NCI-H128 (cell line): ENCODE data around the gene SOX1.

ENCODE experiments used
- DNase-seq: peaks from one replicate; lab custom pipeline; 2025; ENCODE audit not compliant: unreplicated experiment; lab: John Stamatoyannopoulos, UW

The SOX1 gene

DNA sequence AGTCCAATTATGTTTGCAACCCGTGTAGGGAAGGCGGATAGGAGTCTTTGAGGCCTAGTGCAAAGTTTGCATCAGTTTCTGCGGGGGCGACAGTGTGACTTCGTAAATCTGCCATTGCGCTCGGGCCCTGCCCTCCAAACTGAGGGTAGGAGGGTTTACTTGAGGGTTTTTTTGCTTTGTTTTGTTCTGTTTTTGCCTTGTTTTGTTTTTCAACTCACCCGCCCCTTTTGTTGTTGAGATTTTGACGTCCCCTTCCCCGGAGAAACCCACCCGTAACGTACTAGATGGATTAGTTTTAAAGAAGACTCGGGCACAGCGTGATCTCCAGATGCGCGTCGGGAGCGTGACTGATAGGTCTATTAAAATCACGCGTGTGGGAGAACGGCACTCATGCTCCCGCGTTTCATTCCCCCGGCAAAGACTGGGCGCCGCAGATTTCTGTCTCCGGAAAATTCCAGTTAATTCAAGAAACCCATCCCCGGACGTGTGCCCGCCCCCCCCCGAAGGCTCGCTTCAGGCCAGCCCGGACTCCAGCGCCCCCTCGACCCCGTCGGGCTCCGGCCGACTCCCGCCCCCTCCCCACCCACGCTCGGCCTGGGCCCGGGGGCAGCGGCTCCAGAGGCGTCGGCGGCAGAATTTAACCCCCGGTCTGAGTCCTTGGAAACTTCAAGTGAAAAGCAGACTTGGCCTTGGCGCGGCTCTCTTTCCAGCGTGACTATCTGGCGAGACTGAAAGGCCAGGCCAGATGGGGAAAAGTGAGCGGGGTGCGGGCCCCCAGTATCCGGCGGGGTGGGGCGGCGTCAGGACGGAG lies 5.0 kb downstream of the SOX1 start:
- DNase-seq = peak; percentile 81

- peak; percentile 81 for DNase-seq
These were observed 5.7 kb downstream of the SOX1 start for GRCh38 chr13:112072534-112073244.

DNA sequence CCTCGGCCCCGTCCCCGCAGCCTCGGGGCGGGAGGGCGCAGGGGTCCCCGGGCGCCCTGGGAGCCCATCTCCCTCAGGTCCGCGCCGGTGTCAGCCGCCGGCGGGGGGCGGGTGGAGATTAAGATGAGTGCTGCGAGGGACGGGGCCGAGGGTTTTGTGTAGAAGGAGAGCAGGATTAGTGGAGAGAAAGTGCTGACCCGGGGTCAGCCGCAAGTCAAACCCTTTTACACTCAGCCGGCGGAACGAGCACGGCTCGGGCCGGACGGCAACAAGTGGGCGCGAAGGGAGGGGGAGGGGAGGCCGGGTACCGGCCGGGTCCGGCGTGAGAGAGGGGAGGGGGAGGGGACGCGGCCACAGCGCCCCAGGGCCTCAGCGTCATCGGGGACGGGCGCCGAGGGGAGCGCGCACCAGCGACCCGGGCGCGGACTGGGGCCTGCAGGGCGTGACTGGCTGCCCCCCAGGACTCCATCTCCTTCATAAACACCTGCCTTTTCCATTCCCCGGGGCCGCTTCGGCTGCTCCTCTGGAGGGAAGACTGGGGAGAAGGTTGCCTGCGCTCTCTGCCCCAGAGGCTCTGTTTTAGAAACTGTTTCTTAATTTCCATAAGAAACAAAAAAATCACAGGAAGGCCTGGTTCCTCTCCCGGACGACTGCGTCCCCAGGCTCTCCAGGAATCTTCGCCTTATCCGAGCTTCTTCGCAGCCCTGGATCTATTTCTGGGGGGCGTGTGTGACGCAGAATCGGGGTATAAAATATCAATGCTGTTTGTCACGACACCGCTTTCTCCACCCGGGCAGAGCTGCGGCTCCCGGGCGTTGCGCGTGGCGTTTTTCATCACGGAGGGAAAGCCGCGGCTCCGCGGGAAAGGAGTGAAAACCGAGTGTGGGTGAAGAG lies 6.5 kb downstream of the SOX1 start:
- DNase-seq = no peak

- no peak for DNase-seq
These were observed 7.4 kb downstream of the SOX1 start for GRCh38 chr13:112074139-112074865.

GRCh38 chr13:112077729-112078128 lies 10.8 kb downstream of the SOX1 start:
- DNase-seq = no peak

- DNase-seq = no peak
These were observed 11.3 kb downstream of the SOX1 start for GRCh38 chr13:112078216-112078615.

DNA sequence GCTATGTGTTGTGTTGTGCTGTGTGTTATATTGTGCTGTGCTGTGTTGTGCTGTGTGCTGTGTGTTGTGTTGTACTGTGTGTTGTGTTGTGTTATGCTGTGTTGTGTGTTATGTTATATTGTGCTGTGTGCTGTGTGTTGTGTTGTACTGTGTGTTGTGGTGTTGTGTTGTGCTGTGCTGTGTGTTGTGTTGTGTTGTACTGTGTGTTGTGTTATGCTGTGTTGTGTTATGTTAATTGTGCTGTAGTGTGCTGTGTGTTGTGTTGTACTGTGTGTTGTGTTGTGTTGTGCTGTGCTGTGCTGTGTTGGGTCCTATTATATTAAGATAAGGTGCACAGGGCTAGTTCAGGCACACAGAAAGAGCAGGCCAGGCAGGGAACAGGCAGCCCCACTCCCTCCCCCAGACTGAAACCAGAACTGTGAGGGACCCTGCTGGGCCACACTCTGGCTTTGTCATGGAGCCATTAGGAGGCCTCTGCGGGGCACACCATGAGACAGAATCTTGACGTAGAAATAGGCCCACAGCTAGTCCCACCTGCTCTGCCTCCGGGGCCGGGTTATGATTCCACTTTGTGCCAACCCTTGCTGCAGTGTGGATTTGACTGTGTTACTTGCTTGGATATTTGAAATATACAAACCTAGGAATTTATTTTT lies 12.1 kb downstream of the SOX1 start:
- no peak for DNase-seq

- DNase-seq = no peak
These were observed 12.7 kb downstream of the SOX1 start for GRCh38 chr13:112079696-112080095.

- no peak for DNase-seq
These were observed 17.0 kb downstream of the SOX1 start for GRCh38 chr13:112083971-112084370.

- DNase-seq = no peak
These were observed 25.5 kb downstream of the SOX1 start for GRCh38 chr13:112092453-112092852.

DNA sequence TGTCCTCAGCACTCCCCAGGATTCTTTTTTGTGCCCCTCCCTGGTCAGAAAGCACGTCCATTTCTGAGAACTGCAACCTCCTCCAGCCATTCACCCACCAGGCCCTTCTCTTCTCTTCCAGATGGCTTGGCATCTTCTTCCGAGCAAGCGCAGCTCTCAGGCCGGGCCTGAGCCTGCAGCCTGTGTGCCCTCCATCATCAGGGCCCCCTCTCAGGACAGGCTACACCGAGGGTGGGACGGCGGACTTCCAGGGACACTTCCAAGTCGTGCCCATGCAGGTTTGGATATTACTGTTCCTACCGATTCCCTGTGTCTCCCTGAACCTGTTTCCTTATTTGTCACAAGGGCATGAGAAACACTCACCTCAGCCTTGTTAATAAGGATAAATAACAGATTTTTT lies 28.4 kb downstream of the SOX1 start:
- no peak for DNase-seq

- no peak for DNase-seq
These were observed 30.0 kb downstream of the SOX1 start for GRCh38 chr13:112096959-112097358.

- no peak for DNase-seq
These were observed 30.8 kb downstream of the SOX1 start for GRCh38 chr13:112097770-112098169.

- no peak for DNase-seq
These were observed 31.8 kb downstream of the SOX1 start for GRCh38 chr13:112098699-112099098.

DNA sequence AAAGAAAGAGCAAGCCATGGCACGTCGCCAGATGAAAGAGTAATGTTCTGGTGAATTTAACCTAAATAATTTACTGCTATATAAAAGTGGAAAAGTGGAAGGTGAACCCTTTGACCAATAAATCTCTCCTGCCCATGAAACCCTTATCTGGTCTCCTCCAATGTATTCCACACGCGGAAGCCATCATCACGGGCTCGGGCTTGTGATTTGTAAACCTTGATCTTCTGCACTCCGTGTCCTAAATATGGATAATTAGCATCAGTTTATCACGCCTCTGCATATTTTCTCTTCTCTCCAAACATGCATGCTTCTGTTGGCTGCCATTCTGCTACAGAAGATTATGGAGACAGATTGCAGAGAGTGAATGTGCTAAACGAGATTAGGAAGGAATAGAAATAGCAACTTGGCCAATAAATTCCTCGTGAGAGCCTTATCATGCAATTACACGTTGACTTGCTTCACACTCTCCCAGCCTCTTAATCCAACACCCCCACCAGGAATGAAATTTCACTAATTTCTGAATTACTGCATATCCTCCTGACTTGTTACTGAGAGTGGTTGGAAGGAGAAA lies 34.5 kb downstream of the SOX1 start:
- no peak for DNase-seq

DNA sequence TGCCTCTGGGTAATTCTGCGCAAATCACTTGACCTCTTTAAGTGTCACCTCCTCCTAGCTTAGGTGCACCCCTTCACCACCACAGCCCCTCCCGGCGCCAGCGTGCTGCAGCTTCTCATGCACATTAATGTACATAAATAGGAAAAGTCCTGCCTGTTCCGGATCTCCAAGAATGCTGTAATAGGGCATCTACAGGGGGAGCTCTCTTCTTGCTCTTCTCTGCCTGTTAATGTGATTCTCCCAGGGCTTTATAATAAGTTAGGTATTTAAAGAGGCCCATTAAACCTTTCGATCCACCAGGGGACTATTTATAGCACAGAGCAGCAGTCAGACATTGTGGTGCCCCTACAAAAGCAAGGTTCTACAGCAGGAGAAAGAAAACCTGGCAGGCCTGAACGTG lies 35.3 kb downstream of the SOX1 start:
- no peak for DNase-seq

GRCh38 chr13:112103260-112103838 lies 36.4 kb downstream of the SOX1 start:
- no peak for DNase-seq

DNA sequence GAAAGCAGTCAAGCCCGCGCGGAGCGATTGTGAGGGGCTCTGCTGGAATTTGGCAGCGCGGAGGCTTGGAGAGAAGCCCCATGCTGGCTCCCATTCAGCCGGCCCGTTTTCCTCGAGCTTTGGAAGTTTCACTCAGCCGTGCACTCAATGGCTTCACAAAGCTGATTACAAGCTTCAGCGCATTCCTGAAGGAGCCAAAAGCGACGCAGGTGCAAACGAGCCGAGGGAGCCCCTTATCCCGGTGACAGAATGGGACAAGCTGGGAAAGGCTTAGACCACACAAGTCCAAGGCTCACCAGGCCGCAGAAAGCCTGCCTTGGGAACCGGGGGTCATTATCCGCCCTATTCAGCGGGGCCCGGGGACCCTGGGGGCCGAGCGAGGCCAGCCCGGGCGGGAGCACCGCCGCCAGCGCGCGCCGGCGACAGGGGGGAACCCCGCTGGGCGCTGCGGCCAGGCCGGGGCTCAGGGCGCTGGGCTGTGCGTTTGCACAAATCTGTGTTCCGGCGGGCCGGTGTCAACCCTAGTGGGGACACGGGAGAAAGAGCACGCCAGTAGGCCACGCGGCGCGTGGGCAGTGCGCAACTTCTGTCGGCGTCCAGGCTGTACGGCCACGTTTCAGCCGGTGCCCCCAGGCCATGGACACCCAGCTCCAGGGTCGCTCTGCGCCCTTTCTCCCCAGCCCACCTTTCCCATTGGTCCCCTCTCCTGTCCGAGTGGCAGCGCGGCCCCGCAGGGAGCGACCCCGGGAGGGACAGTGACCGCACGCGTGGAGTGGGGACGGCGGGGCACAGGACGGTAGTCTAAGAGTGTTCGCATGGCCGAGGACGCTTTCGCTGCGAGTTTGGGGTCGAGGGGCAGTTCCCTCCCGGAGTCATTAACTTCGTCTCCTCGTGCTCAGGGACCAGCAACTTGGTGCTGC lies 37.3 kb downstream of the SOX1 start:
- DNase-seq = no peak

DNA sequence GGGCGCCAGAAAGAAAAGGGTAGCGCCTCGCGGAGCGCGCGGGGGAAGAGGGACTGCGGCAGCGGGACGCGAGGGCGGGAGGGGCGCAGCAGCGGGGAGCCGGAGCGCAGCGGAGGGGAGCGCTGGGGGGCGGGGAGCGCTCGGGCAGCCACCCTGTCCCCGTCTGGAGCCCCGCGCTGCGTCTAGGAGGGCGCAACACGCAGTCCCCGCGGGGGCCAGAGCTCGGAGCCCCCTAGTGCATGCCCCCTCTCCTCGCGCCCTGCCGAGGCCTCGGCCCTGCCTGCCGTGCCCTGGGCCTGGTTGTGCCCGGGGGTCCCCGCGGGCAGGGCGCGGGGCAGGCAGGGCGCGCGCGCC lies 37.9 kb downstream of the SOX1 start:
- no peak for DNase-seq
